ENCODE data around the gene SENP3.

The SENP3 gene

DNA sequence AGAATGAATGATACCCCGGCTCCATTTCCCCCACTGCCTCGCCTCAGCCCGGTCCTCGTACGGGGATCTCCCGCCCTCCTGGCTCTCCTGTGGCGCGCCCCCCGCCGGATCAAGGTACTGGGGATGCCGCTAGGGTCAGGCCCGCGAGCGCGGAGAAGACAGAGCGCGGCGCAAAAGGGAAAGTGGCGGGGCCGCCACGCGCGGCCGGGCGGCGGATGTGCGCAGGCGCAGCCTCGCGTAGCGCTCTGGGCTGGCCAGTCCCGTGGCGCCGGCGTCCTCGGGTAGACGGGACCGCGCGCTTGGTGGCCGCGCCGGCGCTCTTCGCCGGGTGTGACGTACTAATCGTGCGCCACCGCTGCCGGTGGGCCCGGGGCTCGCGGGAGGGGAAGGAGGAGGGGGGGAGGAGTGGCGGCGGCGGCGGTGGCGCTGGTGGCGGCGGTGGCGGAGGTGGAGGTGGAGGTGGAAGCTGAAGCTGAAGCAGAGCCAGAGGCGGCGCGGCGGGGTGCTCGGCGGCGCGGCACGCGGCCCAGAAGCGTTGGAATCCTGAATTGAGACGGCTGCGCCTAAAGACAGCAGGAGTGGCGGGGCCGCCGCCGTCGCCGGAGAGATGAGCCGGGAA, at the start of gene SENP3:
SENP3 (plus strand) TSS at position 331 of the 619 bp plus-strand sequence. CDS start 1,158 bp downstream, outside the sequence.
- in situ Hi-C loops (cut with MboI; ENCODE audit: low sequenced_read_pairs): no loop called here

GRCh38 chr17:7512105-7512504, 49.6 kb upstream of the SENP3 start:
- in situ Hi-C loops (cut with MboI; ENCODE audit: low sequenced_read_pairs): no loop called here

- in situ Hi-C loops (cut with MboI; ENCODE audit: low sequenced_read_pairs): no loop called here
These were observed 48.7 kb upstream of the SENP3 start for GRCh38 chr17:7512824-7513540.

- in situ Hi-C loops (cut with MboI; ENCODE audit: low sequenced_read_pairs): no loop called here
These were observed 47.8 kb upstream of the SENP3 start for GRCh38 chr17:7513850-7514419.

GRCh38 chr17:7515911-7516610, 45.7 kb upstream of the SENP3 start:
- in situ Hi-C loops (cut with MboI; ENCODE audit: low sequenced_read_pairs): no loop called here

DNA sequence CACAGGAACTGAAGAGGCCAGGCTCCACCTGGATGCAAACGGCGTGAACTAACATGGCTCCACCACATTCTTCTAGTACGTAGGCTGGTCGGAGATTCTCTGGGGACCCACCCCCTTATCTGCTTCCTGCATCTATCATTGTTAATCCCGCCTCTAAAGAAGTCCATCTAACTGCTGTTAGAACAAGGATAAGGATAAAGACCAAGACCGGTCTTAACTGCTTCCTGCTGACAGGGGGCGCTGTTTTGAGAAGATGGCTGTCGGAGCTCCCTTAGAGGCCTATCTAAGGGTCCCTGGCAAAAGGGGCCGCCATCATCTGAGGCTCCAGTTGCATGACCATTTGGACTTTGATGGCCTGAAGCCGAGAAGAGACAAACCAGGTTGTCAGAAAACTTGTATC, 38.7 kb upstream of the SENP3 start:
- in situ Hi-C loops (cut with MboI; ENCODE audit: low sequenced_read_pairs): no loop called here

GRCh38 chr17:7528842-7529241, 32.9 kb upstream of the SENP3 start:
- in situ Hi-C loops (cut with MboI; ENCODE audit: low sequenced_read_pairs): loop anchor here (25.0 kb wide), 1 partner anchor 167 kb away; the partner anchor contains the start of genes KCTD11 and TMEM95

- in situ Hi-C loops (cut with MboI; ENCODE audit: low sequenced_read_pairs): loop anchor here (25.0 kb wide), 1 partner anchor 168 kb away; the partner anchor contains the start of genes KCTD11 and TMEM95
These were observed 31.5 kb upstream of the SENP3 start for GRCh38 chr17:7530023-7530900.

- in situ Hi-C loops (cut with MboI; ENCODE audit: low sequenced_read_pairs): loop anchor here (25.0 kb wide), 1 partner anchor 176 kb away; the partner anchor contains the start of genes KCTD11 and TMEM95
These were observed 23.7 kb upstream of the SENP3 start for GRCh38 chr17:7538050-7538449.

DNA sequence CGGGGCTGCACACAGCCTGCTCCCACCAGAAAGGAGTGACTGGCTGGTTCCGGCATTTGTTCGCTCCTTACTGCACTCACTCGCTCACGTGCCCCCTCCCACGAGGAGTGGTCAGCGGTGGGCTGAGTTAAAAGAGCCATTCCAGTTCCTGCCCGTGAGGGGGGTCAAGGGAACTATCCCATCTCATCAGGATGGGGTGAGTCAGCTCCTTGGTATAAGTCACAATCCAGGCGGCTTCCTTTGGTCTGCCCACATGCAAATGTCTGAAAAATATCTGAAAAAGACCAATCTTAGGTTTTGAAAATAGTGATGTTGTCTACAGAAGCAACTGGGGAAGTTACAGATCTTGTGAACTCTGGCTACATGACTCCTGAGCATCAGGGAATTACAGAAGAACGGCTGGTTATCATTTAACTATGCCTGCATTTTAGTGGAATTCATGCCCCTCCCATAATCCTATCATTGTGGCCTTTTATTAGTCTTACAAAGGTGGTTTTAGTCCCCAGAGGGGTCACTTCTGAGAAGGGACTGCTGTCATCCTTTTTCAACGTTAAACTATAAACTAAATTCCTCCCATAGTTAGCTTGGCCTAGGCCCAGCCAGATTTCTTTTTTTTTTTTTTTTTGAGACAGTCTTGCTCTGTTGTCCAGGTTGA, 22.7 kb upstream of the SENP3 start:
- in situ Hi-C loops (cut with MboI; ENCODE audit: low sequenced_read_pairs): loop anchor here (25.0 kb wide), 1 partner anchor 177 kb away; the partner anchor contains the start of genes KCTD11 and TMEM95

GRCh38 chr17:7541074-7541621, 20.6 kb upstream of the SENP3 start:
- in situ Hi-C loops (cut with MboI; ENCODE audit: low sequenced_read_pairs): loop anchor here (25.0 kb wide), 1 partner anchor 179 kb away; the partner anchor contains the start of genes KCTD11 and TMEM95

GRCh38 chr17:7544911-7545310, 16.8 kb upstream of the SENP3 start:
- in situ Hi-C loops (cut with MboI; ENCODE audit: low sequenced_read_pairs): loop anchor here (25.0 kb wide), 1 partner anchor 183 kb away; the partner anchor contains the start of genes KCTD11 and TMEM95

DNA sequence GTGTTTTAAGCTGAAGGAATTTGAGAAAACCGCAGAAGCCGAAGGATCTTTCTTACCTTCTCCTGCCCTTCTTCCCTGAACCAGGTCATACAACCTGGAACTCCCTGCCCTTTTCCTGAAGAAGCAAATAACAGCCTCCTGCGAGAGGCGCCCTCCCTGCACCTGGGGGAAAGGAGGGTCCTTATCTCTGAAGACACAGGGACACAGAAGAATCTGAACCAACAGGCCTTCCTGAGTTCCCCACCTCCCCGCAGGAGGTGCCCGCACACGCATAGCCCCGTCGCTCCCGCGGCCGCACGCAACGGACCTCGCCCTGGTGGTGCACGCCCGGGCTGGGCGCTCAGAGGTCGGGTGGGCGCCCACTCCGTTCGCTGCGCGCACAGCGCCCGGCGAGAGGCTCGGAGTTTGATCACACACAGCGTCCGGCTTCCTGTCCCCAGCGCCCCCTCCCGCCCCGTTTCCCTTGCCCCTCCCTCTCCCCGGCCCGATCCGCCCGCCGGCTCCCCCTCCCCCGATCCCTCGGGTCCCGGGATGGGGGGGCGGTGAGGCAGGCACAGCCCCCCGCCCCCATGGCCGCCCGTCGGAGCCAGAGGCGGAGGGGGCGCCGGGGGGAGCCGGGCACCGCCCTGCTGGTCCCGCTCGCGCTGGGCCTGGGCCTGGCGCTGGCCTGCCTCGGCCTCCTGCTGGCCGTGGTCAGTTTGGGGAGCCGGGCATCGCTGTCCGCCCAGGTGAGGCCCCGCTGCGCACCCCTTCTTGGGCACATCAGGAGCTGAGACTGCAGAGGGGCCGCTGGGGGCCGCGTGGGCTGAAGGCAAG, 12.9 kb upstream of the SENP3 start, which contains the start of gene TNFSF12:
TNFSF12 (plus strand) TSS at position 474 of the 816 bp plus-strand sequence; CDS start at position 570, 96 bp downstream.
- in situ Hi-C loops (cut with MboI; ENCODE audit: low sequenced_read_pairs): loop anchor here (25.0 kb wide), 1 partner anchor 186 kb away; the partner anchor contains the start of genes KCTD11 and TMEM95

DNA sequence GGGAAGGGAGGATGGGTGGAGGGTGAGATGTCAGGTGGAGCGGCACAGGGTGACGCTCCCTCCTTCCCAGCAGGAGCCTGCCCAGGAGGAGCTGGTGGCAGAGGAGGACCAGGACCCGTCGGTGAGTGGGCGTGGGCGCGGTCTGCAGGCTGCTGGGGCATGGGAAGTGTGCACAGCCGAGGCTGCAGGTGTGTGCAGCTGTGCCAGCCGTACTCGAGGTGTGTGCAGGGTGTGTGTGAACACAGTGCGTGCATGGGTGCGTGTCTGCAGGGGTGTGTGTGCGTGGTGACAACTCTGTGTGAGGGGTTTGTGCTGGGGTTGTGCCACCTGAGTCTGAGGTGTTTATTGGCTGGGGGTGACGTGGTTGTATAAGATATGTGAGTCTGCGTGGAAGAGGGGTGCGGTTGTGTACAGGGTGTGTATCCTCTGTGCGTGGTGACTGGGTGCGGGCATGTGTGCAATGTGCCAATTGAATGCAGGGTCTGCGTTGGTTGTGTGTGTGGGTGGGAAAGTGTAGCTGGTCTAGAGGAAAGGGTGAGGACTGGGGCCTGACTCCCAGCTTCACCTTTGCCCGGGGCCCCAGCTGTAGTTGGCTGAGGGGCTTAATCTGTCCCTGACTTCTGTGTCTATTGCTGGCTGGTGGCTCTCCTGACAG, 12.2 kb upstream of the SENP3 start:
- in situ Hi-C loops (cut with MboI; ENCODE audit: low sequenced_read_pairs): loop anchor here (25.0 kb wide), 1 partner anchor 187 kb away; the partner anchor contains the start of genes KCTD11 and TMEM95

DNA sequence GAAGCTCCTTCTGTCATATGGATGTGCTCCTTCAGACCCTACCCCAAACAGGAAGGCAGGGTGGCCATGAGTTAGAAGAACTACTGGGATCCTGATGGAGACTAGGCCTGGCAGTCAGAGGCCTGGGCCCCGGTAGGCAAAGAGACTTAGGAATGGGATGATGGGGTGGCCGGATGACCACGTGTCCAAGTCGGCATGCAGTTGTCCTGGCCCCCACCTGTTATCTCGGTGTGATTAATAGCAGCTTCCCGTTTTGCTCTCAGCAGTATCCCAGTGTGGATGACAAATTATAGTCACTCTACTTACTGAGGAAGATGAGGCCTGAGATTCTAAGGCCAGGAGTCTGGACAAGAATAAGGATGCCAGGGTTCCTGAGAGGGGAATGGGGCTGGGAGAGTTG, 11.4 kb upstream of the SENP3 start:
- in situ Hi-C loops (cut with MboI; ENCODE audit: low sequenced_read_pairs): no loop called here

DNA sequence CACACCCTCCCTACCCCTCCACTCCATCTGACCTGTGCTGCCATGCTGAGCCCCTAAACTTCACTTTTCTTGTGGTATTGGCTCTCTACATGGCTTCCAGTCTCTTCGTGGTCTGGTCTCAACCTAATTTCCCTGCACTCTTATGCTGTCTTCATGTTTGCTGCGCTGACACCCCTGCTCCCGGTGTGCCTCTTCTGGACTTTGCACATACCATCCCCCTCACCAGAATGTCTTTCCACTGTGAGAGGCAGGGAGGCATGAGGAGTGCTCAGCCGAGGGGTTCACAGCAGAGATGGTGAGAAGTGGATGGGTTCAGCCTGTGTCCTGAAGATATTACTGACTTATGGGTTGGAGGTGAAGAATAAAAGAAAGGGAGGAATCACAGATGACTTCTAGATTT, 10.3 kb upstream of the SENP3 start:
- in situ Hi-C loops (cut with MboI; ENCODE audit: low sequenced_read_pairs): no loop called here

GRCh38 chr17:7552621-7553051, 9.1 kb upstream of the SENP3 start:
- in situ Hi-C loops (cut with MboI; ENCODE audit: low sequenced_read_pairs): no loop called here

Measured in HL-60/S4 treated with phorbol 12-myristate 13-acetate at 8.2 ng/mL for 4 days and 3 days (cell line).